NCI-H1436 (cell line): ENCODE data around the gene TMEM52.
"Not testable (repeated sequence)": the region's sequence is repeated elsewhere in the genome, so short reads cannot be mapped to it uniquely, and the experiment has no call there.

Experiments used
- DNase-seq: peaks from one replicate; lab custom pipeline; 2025; lab: John Stamatoyannopoulos, UW

Gene TMEM52

GRCh38 chr1:1945782-1946393, 26.8 kb upstream of the TMEM52 start:
- DNase-seq: no peak

DNA sequence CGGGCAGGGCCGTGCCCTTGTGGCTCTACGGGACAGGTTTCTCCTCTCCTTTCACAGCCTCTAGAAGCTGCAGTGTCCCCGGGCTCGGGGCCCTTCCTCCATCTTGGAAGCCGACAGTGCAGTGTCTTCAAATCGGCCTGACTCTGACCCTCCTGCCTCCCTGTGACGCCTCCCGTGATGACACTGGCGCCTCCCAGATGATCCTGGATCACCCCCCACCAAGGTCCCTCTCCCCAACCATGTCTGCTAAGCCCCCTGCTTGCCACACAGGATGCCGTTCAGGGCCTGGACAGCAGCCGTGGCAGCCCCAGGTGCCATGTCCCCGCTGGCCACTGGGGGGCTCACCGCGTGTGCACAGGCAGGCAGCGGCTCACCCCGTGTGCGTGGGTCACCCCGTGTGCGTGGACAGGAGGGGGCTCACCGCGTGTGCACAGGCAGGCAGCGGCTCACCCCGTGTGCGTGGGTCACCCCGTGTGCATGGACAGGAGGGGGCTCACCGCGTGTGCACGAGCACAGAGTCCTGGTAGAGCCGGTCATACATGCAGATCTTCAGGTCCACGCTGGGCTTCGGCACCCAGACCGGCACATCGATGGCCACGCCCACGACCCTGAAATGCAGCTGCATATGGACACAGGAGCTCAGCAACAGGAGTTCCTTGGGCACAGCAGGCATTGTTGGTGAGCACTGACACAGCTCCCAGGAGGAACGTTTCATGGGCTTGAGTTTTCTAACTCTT, 24.9 kb upstream of the TMEM52 start:
- peak; percentile 25 for DNase-seq

DNA sequence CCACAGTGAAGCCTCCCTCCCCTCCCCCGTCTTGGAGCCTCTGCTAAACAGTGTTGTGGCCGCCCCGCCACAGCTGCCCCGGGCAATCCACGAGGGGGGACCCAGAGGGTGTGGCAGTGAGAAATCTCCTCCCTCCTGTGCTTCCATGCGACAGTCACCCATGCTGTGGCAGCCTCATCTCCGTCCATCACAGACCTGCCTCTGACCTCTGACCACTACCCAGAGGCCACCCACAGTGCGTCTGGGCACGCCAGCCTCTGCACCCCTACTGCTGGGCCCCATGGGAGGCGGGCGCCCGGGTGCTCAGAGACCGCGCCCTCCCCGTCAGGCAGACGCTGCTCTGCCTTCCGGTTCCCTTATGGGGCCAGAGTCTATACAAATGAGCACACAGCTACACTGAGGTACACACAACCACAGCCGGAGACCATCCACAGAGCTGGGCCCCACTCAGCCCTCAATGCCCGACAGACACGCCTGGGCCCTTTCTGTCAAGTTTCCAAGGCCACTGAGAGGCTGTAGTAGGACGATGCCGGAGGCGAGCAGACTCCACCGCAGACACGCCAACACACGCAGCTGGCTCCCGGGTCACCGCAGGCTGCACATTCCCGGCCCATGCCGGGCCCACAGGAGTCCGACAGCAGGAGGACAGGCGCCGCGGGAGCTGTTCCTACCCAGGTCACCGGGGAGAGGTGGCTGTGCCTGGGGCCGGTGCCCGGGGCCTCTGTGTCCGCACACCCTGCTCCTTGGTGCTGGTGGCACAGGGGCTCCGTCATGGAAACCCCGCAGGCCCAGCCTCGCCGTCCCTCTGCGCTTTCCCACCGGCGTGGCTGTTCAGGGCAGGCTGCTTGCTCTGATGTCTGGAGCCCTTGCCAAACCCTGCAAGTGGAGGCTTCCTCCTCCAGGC, 23.9 kb upstream of the TMEM52 start:
- DNase-seq: no peak

GRCh38 chr1:1941868-1942752, 23.0 kb upstream of the TMEM52 start:
- no peak for DNase-seq

DNA sequence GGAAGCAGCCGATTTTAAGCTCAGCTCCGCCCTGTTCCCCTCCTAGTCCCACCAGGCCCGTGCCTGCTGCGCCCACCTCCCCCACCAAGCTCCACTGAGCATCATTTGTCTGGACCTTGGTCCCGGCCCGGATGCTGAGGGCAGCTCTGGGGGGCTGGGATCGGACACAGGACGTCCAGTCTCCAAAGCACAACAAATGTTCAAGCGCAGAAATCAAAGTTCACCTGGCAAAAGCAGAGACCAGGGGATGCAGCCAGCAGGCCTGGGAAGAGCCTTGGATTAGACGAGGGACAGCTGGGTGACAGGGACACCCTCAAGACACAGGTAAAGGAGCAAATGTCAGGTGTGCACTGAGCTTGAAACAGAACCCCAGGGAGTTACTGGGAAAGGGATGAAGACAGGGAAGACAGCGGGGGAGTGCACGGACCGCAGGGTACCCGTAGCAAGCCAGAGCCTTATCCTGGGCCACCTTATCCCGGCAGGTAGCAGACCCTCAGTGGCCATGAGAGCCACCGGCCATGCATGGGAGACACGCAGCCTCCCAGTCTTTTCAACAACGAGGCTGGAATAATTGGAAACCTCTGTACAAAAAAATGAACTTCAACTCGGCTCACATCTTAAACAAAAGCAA, 22.2 kb upstream of the TMEM52 start:
- no peak for DNase-seq

GRCh38 chr1:1940123-1940425, 21.0 kb upstream of the TMEM52 start:
- DNase-seq: no peak

- no peak for DNase-seq
Measured at GRCh38 chr1:1939296-1940122, 20.4 kb upstream of the TMEM52 start.

DNA sequence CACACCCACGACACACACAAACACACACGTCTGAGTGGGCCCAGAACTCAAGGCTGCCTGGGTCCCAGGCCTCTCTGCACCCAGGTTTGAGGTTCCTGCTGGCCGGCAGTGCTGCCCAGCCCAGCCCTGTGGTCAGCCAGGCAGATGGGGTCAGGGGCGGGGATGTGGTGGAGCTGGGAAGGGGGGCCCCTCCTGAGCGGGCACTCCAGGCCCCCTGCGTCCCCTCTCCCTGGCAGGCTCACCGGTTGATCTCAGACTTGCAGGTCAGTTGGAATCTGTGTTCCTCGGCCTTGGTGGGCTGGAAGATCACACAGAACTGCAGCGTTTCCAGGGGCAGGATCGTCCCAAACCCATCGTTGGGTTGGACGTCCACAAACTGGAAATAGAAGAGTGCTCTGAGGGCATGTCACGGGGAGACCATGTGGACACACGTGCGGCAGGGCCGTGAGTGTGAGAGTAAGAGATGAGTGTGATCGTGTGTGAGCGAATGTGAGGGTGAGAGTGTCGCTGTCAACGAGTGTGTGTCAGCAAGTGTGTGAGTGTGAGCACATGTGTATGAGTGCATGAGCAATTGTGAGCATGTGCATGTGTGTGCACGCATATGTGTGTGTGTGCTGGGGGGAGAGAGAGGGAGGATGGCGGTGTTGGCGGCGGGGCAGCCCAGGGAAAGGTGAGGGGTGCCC, 19.7 kb upstream of the TMEM52 start:
- no peak for DNase-seq

DNA sequence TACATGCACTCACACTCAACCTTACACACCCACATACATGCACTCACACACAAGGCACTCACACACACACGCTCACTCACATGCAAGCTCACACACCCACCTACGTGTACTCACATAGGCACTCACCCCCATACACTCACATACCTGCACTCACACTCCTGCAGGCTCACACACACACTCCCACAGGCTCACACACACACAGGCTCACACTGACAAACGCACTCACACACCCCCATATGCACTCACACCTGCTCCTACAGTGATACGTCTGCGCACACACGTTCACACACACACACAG, 19.1 kb upstream of the TMEM52 start:
- DNase-seq: no peak

DNA sequence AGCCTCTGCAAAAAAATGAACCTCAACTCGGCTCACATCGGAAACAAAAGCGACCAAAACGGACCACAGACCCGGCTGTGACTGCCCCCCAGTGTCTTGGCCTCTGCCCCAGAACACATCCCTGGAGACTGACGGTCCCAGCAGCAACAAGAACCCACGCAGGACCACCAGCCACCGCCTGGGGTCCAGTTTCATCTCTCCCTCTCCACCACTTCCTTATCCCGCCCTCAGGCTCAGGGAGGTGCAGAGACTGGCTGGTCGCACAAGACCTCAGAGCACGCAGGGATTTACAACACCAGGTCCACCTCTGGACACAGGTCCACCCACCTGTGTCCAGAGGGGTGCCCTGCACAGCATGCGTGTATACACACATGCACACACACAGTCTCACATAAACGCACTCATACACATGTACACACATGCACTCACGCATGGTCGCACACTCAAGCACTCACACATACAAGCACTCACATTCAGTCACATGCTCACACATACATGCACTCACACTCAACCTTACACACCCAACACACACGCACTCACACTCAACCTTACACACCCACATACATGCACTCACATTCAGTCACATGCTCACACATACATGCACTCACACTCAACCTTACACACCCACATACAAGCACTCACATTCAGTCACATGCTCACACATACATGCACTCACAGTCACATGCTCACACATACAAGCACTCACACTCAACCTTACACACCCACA, 18.6 kb upstream of the TMEM52 start:
- DNase-seq: no peak

DNA sequence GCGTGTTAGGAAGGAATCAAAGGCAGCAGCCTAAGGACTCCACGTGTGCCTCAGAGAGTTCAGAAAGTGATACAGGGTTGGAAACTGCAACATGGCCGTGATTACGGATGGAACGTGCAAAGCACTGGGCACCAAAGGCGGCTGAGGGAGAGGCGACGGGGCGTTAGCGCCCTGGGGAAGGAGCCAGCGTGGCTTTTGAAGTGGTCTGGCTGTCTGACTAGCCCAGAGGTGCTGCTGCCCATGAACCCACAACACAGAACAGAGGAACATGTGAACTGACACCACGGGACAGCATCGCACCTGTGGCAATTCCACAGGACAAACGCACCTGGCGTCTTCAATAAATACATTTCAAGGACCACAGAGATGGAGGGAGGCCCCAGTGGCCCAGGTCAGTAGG, 18.0 kb upstream of the TMEM52 start:
- DNase-seq: no peak

DNA sequence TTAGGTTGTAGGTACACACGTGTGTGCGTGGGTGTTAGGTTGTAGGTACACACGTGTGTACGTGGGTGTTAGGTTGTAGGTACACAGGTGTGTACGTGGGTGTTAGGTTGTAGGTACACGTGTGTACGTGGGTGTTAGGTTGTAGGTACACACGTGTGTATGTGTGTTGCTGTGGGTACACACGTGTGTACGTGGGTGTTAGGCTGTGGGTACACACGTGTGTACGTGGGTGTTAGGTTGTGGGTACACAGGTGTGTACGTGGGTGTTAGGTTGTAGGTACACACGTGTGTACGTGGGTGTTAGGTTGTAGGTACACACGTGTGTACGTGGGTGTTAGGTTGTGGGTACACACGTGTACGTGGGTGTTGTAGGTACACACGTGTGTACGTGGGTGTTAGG, 15.8 kb upstream of the TMEM52 start:
- not testable (repeated sequence) for DNase-seq

GRCh38 chr1:1929639-1930545, 10.8 kb upstream of the TMEM52 start:
- DNase-seq: no peak

GRCh38 chr1:1929102-1929638, 10.1 kb upstream of the TMEM52 start:
- no peak for DNase-seq

DNA sequence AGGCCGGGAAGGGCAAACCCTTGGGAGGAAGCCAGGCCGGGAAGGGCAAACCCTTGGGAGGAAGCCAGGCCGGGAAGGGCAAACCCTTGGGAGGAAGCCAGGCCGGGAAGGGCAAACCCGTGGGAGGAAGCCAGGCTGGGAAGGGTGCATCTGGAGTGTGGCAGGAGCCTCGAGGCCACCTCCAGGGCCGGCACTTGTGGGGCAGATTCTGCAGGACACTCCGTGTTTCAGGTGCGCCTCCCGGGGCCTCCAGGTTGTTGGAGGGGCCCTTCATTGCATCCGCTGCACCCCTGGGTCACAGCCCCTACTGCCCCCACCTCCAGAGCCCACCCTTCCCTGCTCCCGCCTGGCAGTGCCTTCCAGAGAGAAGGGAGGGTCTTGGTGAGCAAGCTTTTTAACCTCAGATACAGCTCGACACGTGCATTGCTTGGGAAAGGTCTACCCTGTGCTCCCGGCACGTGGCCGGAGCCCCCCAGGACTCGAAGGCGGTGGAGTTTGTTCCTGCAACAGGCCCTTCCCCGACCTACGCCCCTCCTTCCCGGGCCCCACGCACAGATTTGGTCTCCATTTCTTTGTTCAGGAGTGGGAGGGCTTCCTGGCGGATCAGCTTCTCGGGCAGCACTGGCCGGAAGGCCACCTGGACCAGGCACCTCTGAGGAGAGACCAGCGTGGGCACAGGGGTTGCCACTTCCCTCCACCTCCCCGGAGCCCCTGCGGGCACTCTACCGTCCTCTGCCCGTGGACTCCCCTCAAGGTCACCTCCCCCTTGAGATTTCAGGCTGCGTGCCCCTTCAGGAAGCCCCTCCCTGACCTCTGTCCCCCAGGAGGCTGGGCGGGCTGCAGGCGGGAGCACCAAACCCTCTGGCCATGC, 9.4 kb upstream of the TMEM52 start:
- no peak for DNase-seq

- no peak for DNase-seq
Measured at GRCh38 chr1:1927751-1928150, 8.7 kb upstream of the TMEM52 start.
